GM13977 (cell line): Measurements from ENCODE around the gene NOL4L.

Experiments used
- DNase-seq: peaks from one replicate; pipeline ENCODE4 v3.0.0; 2012; ENCODE audit warnings: low spot score
- in situ Hi-C: fragments of 300-500 bp; cut with MboI; formaldehyde crosslinking; loops from one replicate; pipeline ENCODE4 v1.12.0; 2022; ENCODE audit warnings: low sequenced_read_pairs, low pct_unique_long_range_greater_than_20kb, mixed read lengths, inconsistent platforms; ENCODE audit not compliant: unreplicated experiment
- TF ChIP-seq, protein P1 (sequence below): IDR thresholded peaks from 2 replicates; pipeline ENCODE4 v1.5.1; 2012; ENCODE audit warnings: mild to moderate bottlenecking, control low read depth; ENCODE audit not compliant: insufficient read depth; ENCODE audit errors: extremely low read depth, missing control alignments

The NOL4L gene

DNA sequence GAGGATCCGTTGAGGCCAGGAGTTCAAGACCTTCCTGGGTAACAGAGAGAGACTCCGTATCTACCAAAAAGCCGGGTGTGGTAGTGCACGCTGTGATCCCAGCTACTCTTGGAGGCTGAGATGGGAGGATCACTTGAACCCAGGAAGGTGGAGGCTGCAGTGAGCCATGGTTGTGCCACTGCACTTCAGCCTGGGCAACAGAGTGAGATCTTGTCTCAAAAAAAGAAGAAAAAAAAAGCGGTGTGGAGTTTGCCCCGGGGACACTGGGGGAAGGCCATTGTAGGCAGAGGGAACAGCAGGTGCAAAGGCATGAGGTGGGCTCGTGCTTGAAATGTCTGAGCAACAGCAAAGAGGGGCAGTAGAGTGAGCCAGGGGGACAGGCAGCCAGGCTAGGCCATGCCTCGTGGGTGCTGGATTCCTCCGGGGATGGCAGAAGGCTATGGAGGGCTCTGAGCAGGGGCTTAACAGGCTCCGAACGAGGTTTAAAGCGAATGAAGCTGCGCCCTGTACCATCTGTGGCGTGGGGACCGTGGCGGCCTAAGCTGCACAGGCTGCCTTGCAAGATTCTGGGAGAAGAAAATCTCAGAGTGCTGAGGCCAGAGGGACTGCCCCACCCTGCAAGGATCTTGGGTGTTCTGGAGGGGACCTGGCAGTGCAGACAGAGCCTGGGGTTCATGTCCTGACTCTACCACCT lies 36.9 kb upstream of the NOL4L start:
- TF ChIP-seq, protein P1, sequence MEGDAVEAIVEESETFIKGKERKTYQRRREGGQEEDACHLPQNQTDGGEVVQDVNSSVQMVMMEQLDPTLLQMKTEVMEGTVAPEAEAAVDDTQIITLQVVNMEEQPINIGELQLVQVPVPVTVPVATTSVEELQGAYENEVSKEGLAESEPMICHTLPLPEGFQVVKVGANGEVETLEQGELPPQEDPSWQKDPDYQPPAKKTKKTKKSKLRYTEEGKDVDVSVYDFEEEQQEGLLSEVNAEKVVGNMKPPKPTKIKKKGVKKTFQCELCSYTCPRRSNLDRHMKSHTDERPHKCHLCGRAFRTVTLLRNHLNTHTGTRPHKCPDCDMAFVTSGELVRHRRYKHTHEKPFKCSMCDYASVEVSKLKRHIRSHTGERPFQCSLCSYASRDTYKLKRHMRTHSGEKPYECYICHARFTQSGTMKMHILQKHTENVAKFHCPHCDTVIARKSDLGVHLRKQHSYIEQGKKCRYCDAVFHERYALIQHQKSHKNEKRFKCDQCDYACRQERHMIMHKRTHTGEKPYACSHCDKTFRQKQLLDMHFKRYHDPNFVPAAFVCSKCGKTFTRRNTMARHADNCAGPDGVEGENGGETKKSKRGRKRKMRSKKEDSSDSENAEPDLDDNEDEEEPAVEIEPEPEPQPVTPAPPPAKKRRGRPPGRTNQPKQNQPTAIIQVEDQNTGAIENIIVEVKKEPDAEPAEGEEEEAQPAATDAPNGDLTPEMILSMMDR: no peak
- in situ Hi-C loops: no loop called here
- no peak for DNase-seq

DNA sequence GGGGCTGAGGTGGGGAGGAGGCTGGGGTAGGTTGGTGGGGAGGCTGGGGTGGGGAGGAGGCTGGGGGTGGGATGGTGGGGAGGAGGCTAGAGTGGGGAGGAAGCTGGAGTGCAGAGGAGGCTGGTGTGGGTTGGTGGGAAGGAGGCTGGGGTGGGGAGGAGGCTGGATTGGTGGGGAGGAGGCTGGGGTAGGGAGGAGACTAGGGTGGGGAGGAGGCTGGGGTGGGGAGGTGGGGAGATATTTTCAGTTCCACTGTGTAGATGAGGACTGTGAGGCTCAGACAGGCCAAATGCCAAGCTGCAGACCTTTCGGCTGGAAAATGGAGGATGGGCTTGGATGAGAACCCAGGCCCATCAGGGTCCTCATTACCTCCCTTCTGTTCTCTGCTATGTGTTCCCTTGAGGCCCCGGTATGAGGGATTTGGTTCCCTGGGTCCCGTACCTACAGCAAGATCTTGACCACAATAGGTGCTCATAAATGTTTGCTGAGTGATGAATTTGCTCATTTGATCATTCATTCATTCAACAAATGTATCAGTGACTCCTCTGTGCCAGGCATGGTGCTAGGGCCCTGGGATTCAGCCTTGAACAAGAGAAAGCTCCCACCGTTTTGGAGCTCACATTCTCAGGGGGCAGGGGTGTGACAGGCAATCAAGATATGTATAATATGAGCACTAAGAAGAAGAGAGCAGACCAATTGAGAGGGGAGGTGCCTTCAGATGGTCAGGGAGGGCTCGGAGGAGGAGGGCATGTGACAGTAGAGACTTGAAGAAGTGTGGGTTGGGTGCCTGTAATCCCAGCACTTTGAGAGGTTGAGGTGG lies 36.1 kb upstream of the NOL4L start:
- TF ChIP-seq, protein P1: no peak
- DNase-seq: peak; percentile 66
- in situ Hi-C loops: no loop called here

DNA sequence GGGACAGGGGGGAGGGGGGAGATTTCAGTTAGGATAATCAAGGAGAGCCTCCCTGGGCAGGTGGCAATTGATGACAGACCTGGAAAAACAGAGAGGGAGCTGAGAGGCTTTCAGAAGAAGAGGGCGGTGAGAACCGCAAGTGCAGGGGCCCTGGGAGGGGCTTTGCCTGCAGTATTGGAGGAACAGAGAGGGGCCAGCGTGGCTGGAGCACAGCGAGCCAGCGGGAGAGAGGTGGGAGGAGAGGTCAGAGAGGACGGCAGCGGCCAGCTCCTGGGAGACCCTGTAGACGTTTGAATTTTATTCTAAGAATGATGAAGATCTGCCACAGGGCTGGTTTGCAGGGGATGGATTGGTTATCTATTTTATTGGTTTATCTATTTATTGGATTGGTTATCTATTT lies 34.5 kb upstream of the NOL4L start:
- TF ChIP-seq, protein P1: no peak
- no peak for DNase-seq
- in situ Hi-C loops: no loop called here

DNA sequence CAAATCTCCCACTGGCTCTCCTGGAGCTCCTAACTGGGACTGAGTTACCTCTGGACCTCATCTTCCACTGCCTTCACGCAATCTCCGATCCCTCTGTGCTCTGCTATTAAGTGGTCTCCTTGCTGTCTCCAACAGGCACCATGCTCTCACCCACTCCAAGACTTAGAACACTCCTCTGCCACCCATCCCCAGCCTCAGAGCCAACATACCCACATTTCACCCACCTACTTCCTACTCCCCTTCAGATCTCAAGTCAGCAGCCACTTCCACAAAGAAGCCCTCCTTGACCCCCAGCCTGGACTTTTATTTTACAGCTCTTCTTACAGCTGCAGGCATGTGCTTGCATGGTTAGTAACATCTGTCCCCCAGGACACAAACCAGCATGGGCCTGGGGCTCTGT lies 29.6 kb upstream of the NOL4L start:
- TF ChIP-seq, protein P1: no peak
- DNase-seq: no peak
- in situ Hi-C loops: no loop called here

DNA sequence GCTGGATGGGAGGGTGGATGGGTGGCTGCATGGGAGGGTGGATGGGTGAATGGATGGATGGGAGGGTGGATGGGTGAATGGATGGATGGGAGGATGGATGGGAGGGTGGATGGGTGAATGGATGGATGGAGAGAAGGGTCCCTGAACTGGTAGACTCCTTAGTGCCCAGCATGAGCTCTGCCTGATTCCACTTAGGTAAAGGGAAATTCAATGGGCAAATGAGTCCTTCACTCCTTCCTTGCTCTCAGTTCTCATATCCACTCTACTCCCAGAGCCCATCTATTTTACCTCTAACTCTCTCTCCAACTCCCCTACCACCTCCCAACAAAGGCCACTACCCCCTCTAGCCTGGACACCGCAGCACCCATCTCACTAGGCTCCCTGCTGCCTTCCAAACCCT lies 29.2 kb upstream of the NOL4L start:
- in situ Hi-C loops: no loop called here
- DNase-seq: no peak
- TF ChIP-seq, protein P1: no peak

DNA sequence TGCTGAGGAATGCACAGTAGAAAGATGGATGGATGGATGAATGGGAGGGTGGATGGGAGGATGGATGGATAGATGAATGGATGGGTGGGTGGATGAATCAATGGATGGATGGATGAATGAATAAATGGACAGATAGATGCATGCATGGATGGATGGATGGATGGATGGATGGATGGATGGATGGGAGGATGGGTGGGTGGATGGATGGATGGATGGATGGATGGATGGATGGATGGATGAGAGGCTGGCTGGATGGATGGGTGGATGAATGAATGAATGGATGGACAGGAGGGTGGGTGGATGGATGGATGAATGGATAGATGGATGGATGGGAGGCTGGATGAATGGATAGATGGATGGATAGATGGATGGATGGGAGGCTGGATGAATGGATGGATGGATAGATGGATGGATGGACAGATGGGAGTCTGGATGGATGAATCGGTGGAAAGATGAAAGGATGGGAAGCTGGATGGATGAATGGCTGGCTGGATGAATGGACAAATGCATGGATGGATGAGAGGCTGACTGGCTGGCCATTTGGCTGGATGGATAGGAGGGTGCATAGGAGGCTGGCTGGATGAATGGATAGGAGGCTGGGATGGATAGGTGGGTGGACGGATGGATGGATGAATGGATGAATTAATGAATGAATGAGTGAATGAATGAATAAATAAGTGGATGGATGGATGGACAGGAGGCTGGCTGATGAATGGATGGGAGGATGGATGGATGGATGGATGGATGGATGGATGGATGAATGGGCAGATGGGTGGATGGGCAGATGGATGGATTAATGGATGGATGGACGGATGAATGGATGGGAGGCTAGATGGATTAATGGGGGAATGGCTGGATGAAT lies 28.3 kb upstream of the NOL4L start:
- in situ Hi-C loops: no loop called here
- TF ChIP-seq, protein P1: no peak
- DNase-seq: no peak
